Lower lobe of right lung (tissue), 2 donors: ENCODE data around the gene CCDC89. TPM values are rescaled to one million over a fixed set of nuclear protein-coding genes. Genes with fewer than 3 reads are reported as not detected.

Experiments used
- ATAC-seq, 2 donors: fragments of 200-7000 bp; cut with Tn5 transposase; one replicate each; pipeline ENCODE4 v1.9.1; 2020 to 2022; ENCODE audit warnings: mild to moderate bottlenecking in 2 of 2, moderate library complexity in 2 of 2
- DNase-seq: peaks from one replicate; pipeline ENCODE4 v3.0.0-alpha.2; 2020
- H3K27ac ChIP-seq: fragments of 200-600 bp; one replicate; pipeline ENCODE4 v1.8.0; 2022
- H3K27me3 ChIP-seq: fragments of 200-600 bp; one replicate; pipeline ENCODE4 v1.8.0; 2022; ENCODE audit warnings: low read depth
- H3K36me3 ChIP-seq: fragments of 200-600 bp; one replicate; pipeline ENCODE4 v1.8.0; 2022; ENCODE audit warnings: mild to moderate bottlenecking
- H3K4me1 ChIP-seq: fragments of 200-600 bp; one replicate; pipeline ENCODE4 v1.8.0; 2022
- H3K4me3 ChIP-seq: fragments of 200-600 bp; one replicate; pipeline ENCODE4 v1.8.0; 2022; ENCODE audit warnings: mild to moderate bottlenecking
- H3K9me3 ChIP-seq: fragments of 200-600 bp; one replicate; pipeline ENCODE4 v1.8.0; 2022
- intact Hi-C: fragments of 100-400 bp; cut with DNase I; formaldehyde crosslinking; loops from one replicate; pipeline ENCODE4 v1.11.0; 2022
- total RNA-seq: library from RNA; stranded (reverse); fragmentation: NEBNext Ultra II Directional; extraction: Animal tissue kit (Norgen Biotek cat#: 25700); gene quantifications from one replicate; pipeline ENCODE4 v1.2.1, GENCODE V29; 2021
- TF ChIP-seq, protein P1 (sequence below): fragments of 200-600 bp; IDR thresholded peaks from one replicate; pipeline ENCODE4 v1.8.0; 2022; ENCODE audit warnings: antibody characterized with exemption, mild to moderate bottlenecking
- donor health status: DM: no; HTN: yes; CAD: no; lungs with severe emphysema.

CCDC89 gene
- total RNA-seq, 1 donor from 2014 or later = 1.6 TPM

- H3K27ac ChIP-seq = no peak overlapping the region
- H3K9me3 ChIP-seq = no peaks in the 10 kb centered on the region
- no peaks in the 10 kb centered on the region for H3K36me3 ChIP-seq
- intact Hi-C loops = no loop called here
- DNase-seq (no peak), ATAC-seq (no peak)
- H3K4me1 ChIP-seq = peaks cover 7% of the 10 kb centered on the region
- TF ChIP-seq, protein P1, sequence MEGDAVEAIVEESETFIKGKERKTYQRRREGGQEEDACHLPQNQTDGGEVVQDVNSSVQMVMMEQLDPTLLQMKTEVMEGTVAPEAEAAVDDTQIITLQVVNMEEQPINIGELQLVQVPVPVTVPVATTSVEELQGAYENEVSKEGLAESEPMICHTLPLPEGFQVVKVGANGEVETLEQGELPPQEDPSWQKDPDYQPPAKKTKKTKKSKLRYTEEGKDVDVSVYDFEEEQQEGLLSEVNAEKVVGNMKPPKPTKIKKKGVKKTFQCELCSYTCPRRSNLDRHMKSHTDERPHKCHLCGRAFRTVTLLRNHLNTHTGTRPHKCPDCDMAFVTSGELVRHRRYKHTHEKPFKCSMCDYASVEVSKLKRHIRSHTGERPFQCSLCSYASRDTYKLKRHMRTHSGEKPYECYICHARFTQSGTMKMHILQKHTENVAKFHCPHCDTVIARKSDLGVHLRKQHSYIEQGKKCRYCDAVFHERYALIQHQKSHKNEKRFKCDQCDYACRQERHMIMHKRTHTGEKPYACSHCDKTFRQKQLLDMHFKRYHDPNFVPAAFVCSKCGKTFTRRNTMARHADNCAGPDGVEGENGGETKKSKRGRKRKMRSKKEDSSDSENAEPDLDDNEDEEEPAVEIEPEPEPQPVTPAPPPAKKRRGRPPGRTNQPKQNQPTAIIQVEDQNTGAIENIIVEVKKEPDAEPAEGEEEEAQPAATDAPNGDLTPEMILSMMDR = no peak
- no peak overlapping the region for H3K4me3 ChIP-seq
- no peaks in the 10 kb centered on the region for H3K27me3 ChIP-seq
These were observed 42.8 kb downstream of the CCDC89 start for GRCh38 chr11:85643191-85643614.

DNA sequence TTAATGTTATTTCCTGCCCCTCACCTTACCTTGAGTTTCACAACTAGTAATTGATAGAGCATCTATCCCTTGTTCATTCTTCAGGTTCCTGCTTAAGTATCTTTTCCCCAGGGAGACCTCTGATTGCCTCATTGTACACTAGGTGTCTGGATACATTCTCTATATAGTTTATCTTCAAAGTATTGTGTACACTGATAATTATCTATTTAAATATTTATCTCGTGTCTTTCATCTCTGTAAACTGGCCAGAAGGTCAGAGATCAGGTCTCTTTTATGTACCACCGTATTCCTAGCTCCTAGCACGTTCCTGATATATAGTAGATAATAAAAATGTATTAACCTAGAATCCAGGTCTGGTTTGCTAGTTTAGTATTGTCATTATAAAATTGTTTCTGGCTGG lies 51.2 kb downstream of the CCDC89 start:
- DNase-seq = no peak

More for the DNA sequence above, 51.2 kb downstream of the CCDC89 start:
- ATAC-seq = no peak
- intact Hi-C loops = no loop called here
- Histone ChIP-seq H3K27ac (no peak overlapping the region), H3K4me1 (peaks cover 8% of the 10 kb centered on the region), H3K36me3 (peaks cover 64% of the 10 kb centered on the region), H3K9me3 (no peaks in the 10 kb centered on the region), H3K27me3 (no peaks in the 10 kb centered on the region), H3K4me3 (no peak overlapping the region)
- TF ChIP-seq, protein P1 = no peak

Other genes starting within 250 kb of the CCDC89 start
- 7.2 TPM for gene DLG2, start 58.9 kb downstream of the CCDC89 start, total RNA-seq
- 49.6 TPM for gene TMEM126B, start 57.6 kb downstream of the CCDC89 start, total RNA-seq
- 26.9 TPM for gene TMEM126A, start 38.2 kb downstream of the CCDC89 start, total RNA-seq
- 39.6 TPM for gene CREBZF, start 21.1 kb downstream of the CCDC89 start, total RNA-seq
- gene SYTL2, start 124.9 kb upstream of the CCDC89 start, total RNA-seq = 23.6 TPM
- not detected for gene CCDC83, start 169.2 kb upstream of the CCDC89 start, total RNA-seq